ENCODE results near the gene KCNJ6.

Gene KCNJ6

GRCh38 chr21:37866027-37866426 is 50.2 kb downstream of the KCNJ6 start:
- Histone ChIP-seq H2AFZ (ENCODE audit: low read length, unreplicated experiment) (no peak overlapping the region), H3K27ac (ENCODE audit: low read depth, low read length) (no peak overlapping the region), H3K4me3 (ENCODE audit: low read depth, low read length) (no peak overlapping the region), H3K79me2 (ENCODE audit: control insufficient read depth, insufficient read depth, low read length, unreplicated experiment) (no peaks in the 10 kb centered on the region), H3K27me3 (ENCODE audit: insufficient read depth, low read length) (no peaks in the 10 kb centered on the region), H3K36me3 (ENCODE audit: insufficient read depth, low read length) (no peaks in the 10 kb centered on the region), H3K4me1 (ENCODE audit: control insufficient read depth, insufficient read depth, low read length, unreplicated experiment) (peaks cover 30% of the 10 kb centered on the region)

- no peak overlapping the region for H2AFZ ChIP-seq (ENCODE audit: low read length, unreplicated experiment)
- H3K27me3 ChIP-seq (ENCODE audit: insufficient read depth, low read length) = no peaks in the 10 kb centered on the region
- no peaks in the 10 kb centered on the region for H3K36me3 ChIP-seq (ENCODE audit: insufficient read depth, low read length)
- H3K4me1 ChIP-seq (ENCODE audit: control insufficient read depth, insufficient read depth, low read length, unreplicated experiment) = peaks cover 22% of the 10 kb centered on the region
- no peaks in the 10 kb centered on the region for H3K79me2 ChIP-seq (ENCODE audit: control insufficient read depth, insufficient read depth, low read length, unreplicated experiment)
- no peak overlapping the region for H3K4me3 ChIP-seq (ENCODE audit: low read depth, low read length)
- no peak overlapping the region for H3K27ac ChIP-seq (ENCODE audit: low read depth, low read length)
These were observed 51.1 kb downstream of the KCNJ6 start for GRCh38 chr21:37865156-37865555.

GRCh38 chr21:37863842-37864241 is 52.4 kb downstream of the KCNJ6 start:
- no peak overlapping the region for H3K27ac ChIP-seq (ENCODE audit: low read depth, low read length)
- H3K4me3 ChIP-seq (ENCODE audit: low read depth, low read length) = no peak overlapping the region
- H3K36me3 ChIP-seq (ENCODE audit: insufficient read depth, low read length) = no peaks in the 10 kb centered on the region
- H3K4me1 ChIP-seq (ENCODE audit: control insufficient read depth, insufficient read depth, low read length, unreplicated experiment) = peaks cover 10% of the 10 kb centered on the region
- no peaks in the 10 kb centered on the region for H3K27me3 ChIP-seq (ENCODE audit: insufficient read depth, low read length)
- no peak overlapping the region for H2AFZ ChIP-seq (ENCODE audit: low read length, unreplicated experiment)
- H3K79me2 ChIP-seq (ENCODE audit: control insufficient read depth, insufficient read depth, low read length, unreplicated experiment) = no peaks in the 10 kb centered on the region

- no peaks in the 10 kb centered on the region for H3K27me3 ChIP-seq (ENCODE audit: insufficient read depth, low read length)
- peak overlapping the region; percentile 27 for H2AFZ ChIP-seq (ENCODE audit: low read length, unreplicated experiment)
- H3K4me3 ChIP-seq (ENCODE audit: low read depth, low read length) = no peak overlapping the region
- no peaks in the 10 kb centered on the region for H3K79me2 ChIP-seq (ENCODE audit: control insufficient read depth, insufficient read depth, low read length, unreplicated experiment)
- no peaks in the 10 kb centered on the region for H3K36me3 ChIP-seq (ENCODE audit: insufficient read depth, low read length)
- H3K4me1 ChIP-seq (ENCODE audit: control insufficient read depth, insufficient read depth, low read length, unreplicated experiment) = peaks cover 4% of the 10 kb centered on the region
- H3K27ac ChIP-seq (ENCODE audit: low read depth, low read length) = no peak overlapping the region
These were observed 53.7 kb downstream of the KCNJ6 start for GRCh38 chr21:37862536-37862935.

- Histone ChIP-seq H3K36me3 (ENCODE audit: insufficient read depth, low read length) (no peaks in the 10 kb centered on the region), H3K27ac (ENCODE audit: low read depth, low read length) (no peak overlapping the region), H3K27me3 (ENCODE audit: insufficient read depth, low read length) (no peaks in the 10 kb centered on the region), H3K79me2 (ENCODE audit: control insufficient read depth, insufficient read depth, low read length, unreplicated experiment) (no peaks in the 10 kb centered on the region), H2AFZ (ENCODE audit: low read length, unreplicated experiment) (no peak overlapping the region), H3K4me1 (ENCODE audit: control insufficient read depth, insufficient read depth, low read length, unreplicated experiment) (peaks cover 4% of the 10 kb centered on the region), H3K4me3 (ENCODE audit: low read depth, low read length) (no peak overlapping the region)
These were observed 54.7 kb downstream of the KCNJ6 start for GRCh38 chr21:37861561-37861960.

- Histone ChIP-seq H2AFZ (ENCODE audit: low read length, unreplicated experiment) (no peak overlapping the region), H3K4me1 (ENCODE audit: control insufficient read depth, insufficient read depth, low read length, unreplicated experiment) (peaks cover 13% of the 10 kb centered on the region), H3K36me3 (ENCODE audit: insufficient read depth, low read length) (no peaks in the 10 kb centered on the region), H3K27me3 (ENCODE audit: insufficient read depth, low read length) (no peaks in the 10 kb centered on the region), H3K27ac (ENCODE audit: low read depth, low read length) (no peak overlapping the region), H3K4me3 (ENCODE audit: low read depth, low read length) (no peak overlapping the region), H3K79me2 (ENCODE audit: control insufficient read depth, insufficient read depth, low read length, unreplicated experiment) (no peaks in the 10 kb centered on the region)
These were observed 55.8 kb downstream of the KCNJ6 start for GRCh38 chr21:37860416-37860815.

GRCh38 chr21:37855647-37856625 is 60.3 kb downstream of the KCNJ6 start:
- peak overlapping the region; percentile 50 for H3K27ac ChIP-seq (ENCODE audit: low read depth, low read length)
- peaks cover 13% of the 10 kb centered on the region for H3K4me1 ChIP-seq (ENCODE audit: control insufficient read depth, insufficient read depth, low read length, unreplicated experiment)

GRCh38 chr21:37855271-37855646 is 61.0 kb downstream of the KCNJ6 start:
- Histone ChIP-seq H3K27ac (ENCODE audit: low read depth, low read length) (peak overlapping the region; percentile 5; the same call in 1 of the 2 replicates), H2AFZ (ENCODE audit: low read length, unreplicated experiment) (peak overlapping the region; percentile 57), H3K4me3 (ENCODE audit: low read depth, low read length) (no peak overlapping the region), H3K27me3 (ENCODE audit: insufficient read depth, low read length) (no peaks in the 10 kb centered on the region), H3K79me2 (ENCODE audit: control insufficient read depth, insufficient read depth, low read length, unreplicated experiment) (no peaks in the 10 kb centered on the region), H3K36me3 (ENCODE audit: insufficient read depth, low read length) (no peaks in the 10 kb centered on the region), H3K4me1 (ENCODE audit: control insufficient read depth, insufficient read depth, low read length, unreplicated experiment) (peaks cover 19% of the 10 kb centered on the region)

More at GRCh38 chr21:37855647-37856625, 60.3 kb downstream of the KCNJ6 start:
- Histone ChIP-seq H3K27me3 (ENCODE audit: insufficient read depth, low read length) (no peaks in the 10 kb centered on the region), H3K36me3 (ENCODE audit: insufficient read depth, low read length) (no peaks in the 10 kb centered on the region), H3K4me3 (ENCODE audit: low read depth, low read length) (no peak overlapping the region; the same call in 1 of the 2 replicates), H3K79me2 (ENCODE audit: control insufficient read depth, insufficient read depth, low read length, unreplicated experiment) (no peaks in the 10 kb centered on the region), H2AFZ (ENCODE audit: low read length, unreplicated experiment) (peak overlapping the region; percentile 57)

- Histone ChIP-seq H2AFZ (ENCODE audit: low read length, unreplicated experiment) (no peak overlapping the region), H3K36me3 (ENCODE audit: insufficient read depth, low read length) (no peaks in the 10 kb centered on the region), H3K79me2 (ENCODE audit: control insufficient read depth, insufficient read depth, low read length, unreplicated experiment) (no peaks in the 10 kb centered on the region), H3K4me3 (ENCODE audit: low read depth, low read length) (peak overlapping the region; percentile 41; the same call in 1 of the 2 replicates), H3K4me1 (ENCODE audit: control insufficient read depth, insufficient read depth, low read length, unreplicated experiment) (peaks cover 29% of the 10 kb centered on the region), H3K27ac (ENCODE audit: low read depth, low read length) (peak overlapping the region; percentile 69), H3K27me3 (ENCODE audit: insufficient read depth, low read length) (no peaks in the 10 kb centered on the region)
These were observed 66.7 kb downstream of the KCNJ6 start for GRCh38 chr21:37849506-37850102.

- Histone ChIP-seq H2AFZ (ENCODE audit: low read length, unreplicated experiment) (no peak overlapping the region), H3K36me3 (ENCODE audit: insufficient read depth, low read length) (no peaks in the 10 kb centered on the region), H3K27me3 (ENCODE audit: insufficient read depth, low read length) (no peaks in the 10 kb centered on the region), H3K27ac (ENCODE audit: low read depth, low read length) (peak overlapping the region; percentile 69), H3K4me1 (ENCODE audit: control insufficient read depth, insufficient read depth, low read length, unreplicated experiment) (peaks cover 29% of the 10 kb centered on the region), H3K79me2 (ENCODE audit: control insufficient read depth, insufficient read depth, low read length, unreplicated experiment) (no peaks in the 10 kb centered on the region), H3K4me3 (ENCODE audit: low read depth, low read length) (peak overlapping the region; percentile 41; the same call in 1 of the 2 replicates)
These were observed 67.4 kb downstream of the KCNJ6 start for GRCh38 chr21:37848721-37849490.

Measured in ACC112 (cell line).